ENCODE data around the gene TCF7.

TCF7 gene

GRCh38 chr5:134178096-134178419, 63.6 kb downstream of the TCF7 start:
- no peak for DNase-seq (ENCODE audit: low spot score)

DNA sequence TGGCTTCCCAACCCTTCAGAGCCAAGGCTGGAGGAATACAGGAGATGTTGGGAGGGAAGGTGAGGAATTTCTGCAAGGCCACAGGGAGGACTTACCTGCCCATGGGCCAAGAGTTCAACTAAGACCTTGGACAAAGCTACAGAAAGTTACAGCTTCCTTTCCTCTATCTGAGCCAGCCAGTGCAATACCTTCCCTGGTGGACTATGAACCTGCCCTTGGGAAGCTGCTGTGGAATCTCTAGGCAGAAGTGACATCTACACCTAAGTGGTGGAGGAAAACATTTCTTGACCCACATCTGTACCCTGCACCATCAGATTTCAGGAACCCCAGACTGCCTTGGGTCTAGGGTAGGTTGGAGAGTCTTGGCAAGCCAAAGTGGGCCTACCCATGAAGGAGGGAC, 69.0 kb downstream of the TCF7 start:
- DNase-seq (ENCODE audit: low spot score), result no peak

DNA sequence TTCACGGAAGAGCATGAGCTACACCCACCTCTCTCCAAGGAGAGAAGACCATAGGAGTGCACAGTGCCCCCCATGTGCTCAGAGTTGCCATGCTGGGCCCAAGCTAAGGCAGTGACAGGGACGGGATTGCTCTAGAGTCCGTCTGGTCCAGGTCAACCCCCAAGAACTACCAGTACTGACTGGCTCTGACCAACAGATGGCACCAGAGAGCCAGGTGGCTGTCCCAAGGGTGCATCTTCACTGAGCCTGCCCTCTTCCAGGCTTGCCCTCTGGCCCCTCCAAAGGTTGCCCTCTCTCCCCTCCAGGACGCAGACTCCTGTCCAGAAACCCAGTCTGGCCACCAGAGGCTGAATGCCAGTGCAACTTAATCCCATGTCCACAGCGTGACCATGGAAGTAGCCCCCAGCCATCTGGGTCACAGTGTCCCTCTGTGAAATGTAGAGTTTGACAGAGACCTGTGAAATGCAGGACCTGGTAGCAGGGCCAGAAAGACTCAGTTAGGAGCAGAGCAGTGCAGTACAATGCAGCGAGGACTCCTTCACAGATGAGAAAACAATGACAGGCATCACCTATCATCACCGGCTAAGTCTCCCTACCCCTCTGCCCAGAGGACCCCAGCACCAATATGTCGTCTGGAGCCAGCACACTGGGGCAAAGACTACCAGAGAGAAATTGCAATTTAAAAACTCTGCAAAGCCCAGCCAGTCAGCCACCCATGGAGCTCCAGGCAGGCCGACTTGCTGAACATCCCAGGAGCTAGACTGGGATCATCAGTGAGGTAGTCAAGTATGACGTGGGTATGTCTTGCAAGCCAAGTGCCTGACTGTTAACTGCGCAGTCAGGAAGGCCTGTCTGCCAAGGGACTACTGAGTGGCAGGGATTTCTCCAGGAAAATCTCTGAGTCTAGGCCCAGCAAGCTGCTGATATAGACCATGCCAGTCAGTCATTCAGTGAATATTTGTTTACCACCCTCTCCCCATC, 70.0 kb downstream of the TCF7 start:
- peak; percentile 84 for DNase-seq (ENCODE audit: low spot score)

DNA sequence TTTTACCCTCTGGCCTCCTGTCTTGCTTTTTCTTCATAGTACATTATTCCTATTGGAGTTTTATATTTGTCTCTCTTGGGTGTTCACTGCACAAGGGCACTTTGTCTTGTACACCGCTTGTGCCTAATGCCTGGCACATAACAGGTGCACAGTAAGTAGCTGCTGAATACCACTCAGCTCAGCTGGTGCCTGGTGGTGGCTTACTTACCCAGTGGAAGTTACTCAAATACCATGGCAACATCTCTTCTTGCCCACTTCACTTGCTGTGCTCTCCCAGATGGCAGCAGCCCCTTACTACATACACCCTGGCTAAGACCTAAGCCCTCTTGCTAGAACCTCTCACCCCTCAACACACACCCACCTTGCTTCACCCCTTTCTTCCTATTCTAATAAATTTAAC, 73.6 kb downstream of the TCF7 start:
- DNase-seq (ENCODE audit: low spot score), result no peak

DNA sequence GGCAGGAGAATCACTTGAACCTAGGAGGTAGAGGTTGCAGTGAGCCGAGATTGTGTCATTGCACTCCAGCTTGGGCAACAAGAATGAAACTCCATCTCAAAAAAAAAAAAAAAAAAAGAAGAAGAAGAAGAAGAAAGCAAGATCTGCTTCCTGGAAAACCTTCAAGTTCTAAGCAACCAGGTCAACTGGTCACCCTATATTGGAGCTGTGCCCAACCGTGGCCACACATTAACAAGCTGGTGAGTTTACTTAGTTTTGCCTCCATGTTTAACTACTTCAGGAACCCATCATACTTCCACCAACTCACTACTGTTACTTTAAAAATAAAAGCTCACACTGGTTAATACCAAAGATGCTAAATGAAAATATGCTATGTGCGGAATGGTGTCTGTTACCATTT, 74.5 kb downstream of the TCF7 start:
- no peak for DNase-seq (ENCODE audit: low spot score)

DNA sequence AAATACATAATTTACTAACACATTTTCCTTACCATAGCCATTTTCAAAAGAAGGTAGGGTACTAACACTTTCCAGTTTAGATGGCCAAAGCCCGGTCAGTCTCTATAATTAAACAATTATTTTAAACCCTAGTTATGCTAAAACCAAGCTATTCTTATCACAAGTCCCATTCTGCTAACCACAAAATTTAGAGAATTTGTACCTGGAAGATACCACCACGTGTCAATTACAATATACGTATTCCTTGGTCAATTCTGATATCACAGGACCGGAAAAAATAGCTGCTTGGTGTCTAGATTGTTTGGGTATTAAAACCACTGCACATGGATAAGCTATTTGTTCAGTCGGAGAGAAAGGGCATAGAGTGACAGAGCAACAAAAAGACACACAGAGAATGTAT, 81.2 kb downstream of the TCF7 start:
- no peak for DNase-seq (ENCODE audit: low spot score)
